Activated CD4-positive, alpha-beta memory T cell treated with anti-CD3 and anti-CD28 coated beads for 36 hours (primary cell): ENCODE measurements around the gene KRT39. TPM values are rescaled to one million over a fixed set of nuclear protein-coding genes. Genes with fewer than 3 reads are reported as not detected.

Source experiments
- CTCF ChIA-PET: fragments of 350-600 bp; sonication (Branson Sonifier 250); formaldehyde crosslinking; loops from one replicate; lab custom pipeline; 2021; ENCODE audit warnings: antibody characterized with exemption, inconsistent platforms; lab: Charles Lee
- POLR2A ChIA-PET: fragments of 350-600 bp; sonication (Branson Sonifier 250); formaldehyde crosslinking; loops from one replicate; lab custom pipeline; 2021; ENCODE audit warnings: antibody characterized with exemption; lab: Charles Lee
- DNase-seq: peaks from one replicate; pipeline ENCODE4 v3.0.0-alpha.2; 2020
- H3K27ac Mint-ChIP-seq: one replicate; pipeline ENCODE4 v1.8.0; 2021; ENCODE audit warnings: mixed read lengths
- H3K27me3 Mint-ChIP-seq: one replicate; pipeline ENCODE4 v1.8.0; 2021; ENCODE audit warnings: mixed read lengths
- H3K36me3 Mint-ChIP-seq: one replicate; pipeline ENCODE4 v1.8.0; 2021; ENCODE audit warnings: mixed read lengths
- H3K4me1 Mint-ChIP-seq: one replicate; pipeline ENCODE4 v1.8.0; 2021; ENCODE audit warnings: low read depth, mixed read lengths
- H3K4me3 Mint-ChIP-seq: one replicate; pipeline ENCODE4 v1.8.0; 2021; ENCODE audit warnings: mild to moderate bottlenecking, mixed read lengths
- H3K9me3 Mint-ChIP-seq: one replicate; pipeline ENCODE4 v1.8.0; 2021; ENCODE audit warnings: mixed read lengths
- intact Hi-C: fragments of 100-400 bp; cut with micrococcal nuclease; formaldehyde crosslinking; loops from one replicate; pipeline ENCODE4 v1.15.1; 2023
- total RNA-seq, 2 experiments: library from RNA; stranded (reverse); gene quantifications; one replicate each; pipeline ENCODE4 v1.2.3, GENCODE V29; 2021

Gene KRT39
- total RNA-seq, 2 experiments from 2014 or later, result not detected

DNA sequence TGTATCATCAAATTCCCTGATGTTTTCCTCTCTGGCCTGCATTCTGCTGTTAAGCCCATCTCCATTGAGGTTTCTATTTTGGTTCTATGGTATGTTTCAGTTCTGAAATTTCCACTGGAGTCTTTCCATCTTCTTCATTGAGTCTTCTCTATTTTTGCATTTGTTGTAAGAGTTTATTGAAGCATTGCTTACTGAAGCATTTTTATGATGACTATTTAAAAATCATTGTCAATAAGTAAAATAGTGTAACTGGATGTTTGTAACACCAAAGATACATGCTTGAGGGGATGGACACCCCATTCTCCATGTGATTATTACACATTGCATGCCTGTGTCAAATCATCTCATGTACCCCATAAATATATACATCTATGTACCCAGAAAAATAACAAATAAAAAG lies 8.8 kb upstream of the KRT39 start:
- intact Hi-C loops, result no loop called here
- no peak overlapping the region for H3K27ac Mint-ChIP-seq

DNA sequence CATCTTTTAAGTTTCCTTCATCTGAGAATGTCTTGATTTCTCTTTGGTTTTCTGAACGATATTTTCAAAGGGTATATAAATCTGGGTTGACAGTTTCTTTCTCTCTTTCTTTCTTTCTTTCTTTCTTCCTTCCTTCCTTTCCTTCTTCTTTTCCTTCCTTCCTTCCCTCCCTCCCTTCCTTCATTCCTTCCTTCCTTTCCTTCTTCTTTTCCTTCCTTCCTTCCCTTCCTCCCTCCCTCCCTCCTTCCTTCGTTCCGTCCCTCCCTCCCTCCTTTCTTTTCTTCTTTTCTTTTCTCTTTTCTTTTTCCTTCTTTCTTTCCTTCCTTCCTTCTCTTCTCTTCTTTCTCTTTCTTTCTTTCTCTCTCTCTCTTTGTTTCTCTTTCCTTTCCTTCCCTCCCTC lies 7.6 kb upstream of the KRT39 start:
- Mint-ChIP-seq H3K4me1 (no peaks in the 10 kb centered on the region), H3K4me3 (no peak overlapping the region), H3K36me3 (no peaks in the 10 kb centered on the region), H3K9me3 (no peaks in the 10 kb centered on the region), H3K27me3 (peaks cover 6% of the 10 kb centered on the region), H3K27ac (no peak overlapping the region)
- CTCF ChIA-PET, result no interaction called here
- DNase-seq, result no peak
- intact Hi-C loops, result no loop called here
- POLR2A ChIA-PET, result no interaction called here

More for the DNA sequence above, 8.8 kb upstream of the KRT39 start:
- H3K4me1 Mint-ChIP-seq, result no peaks in the 10 kb centered on the region
- CTCF ChIA-PET, result no interaction called here
- H3K27me3 Mint-ChIP-seq, result peaks cover 10% of the 10 kb centered on the region
- POLR2A ChIA-PET, result no interaction called here
- no peaks in the 10 kb centered on the region for H3K9me3 Mint-ChIP-seq
- no peak for DNase-seq
- no peaks in the 10 kb centered on the region for H3K36me3 Mint-ChIP-seq
- no peak overlapping the region for H3K4me3 Mint-ChIP-seq

DNA sequence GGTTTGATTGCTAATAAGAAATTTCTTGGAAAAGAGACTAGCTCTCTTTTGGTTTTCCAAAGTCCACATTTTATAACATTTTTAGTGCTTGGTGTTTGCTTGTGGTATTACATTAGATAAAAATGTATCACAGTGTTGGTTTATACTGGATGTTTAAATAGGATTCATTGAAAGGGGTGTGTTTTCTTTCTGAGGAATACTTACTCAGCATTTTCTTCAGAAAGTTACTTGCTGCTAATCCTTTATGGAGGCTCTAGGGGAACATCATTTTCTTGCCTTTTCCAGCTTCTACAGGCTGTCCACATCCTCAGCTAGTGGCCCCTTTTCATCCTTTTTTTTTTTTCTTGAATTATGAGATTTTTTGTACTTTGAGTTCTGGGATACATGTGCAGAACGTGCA lies 834 bp upstream of the KRT39 start:
- Mint-ChIP-seq H3K4me1 (no peaks in the 10 kb centered on the region), H3K27ac (no peak overlapping the region), H3K4me3 (no peak overlapping the region), H3K9me3 (no peaks in the 10 kb centered on the region), H3K36me3 (no peaks in the 10 kb centered on the region), H3K27me3 (peaks cover 18% of the 10 kb centered on the region)
- ChIA-PET CTCF (interaction anchor here (1.1 kb wide), 1 partner anchor 10 kb away, joined by 3 read pairs; no protein-coding TSS in a partner anchor), POLR2A (no interaction called here)
- no peak for DNase-seq
- intact Hi-C loops, result no loop called here

DNA sequence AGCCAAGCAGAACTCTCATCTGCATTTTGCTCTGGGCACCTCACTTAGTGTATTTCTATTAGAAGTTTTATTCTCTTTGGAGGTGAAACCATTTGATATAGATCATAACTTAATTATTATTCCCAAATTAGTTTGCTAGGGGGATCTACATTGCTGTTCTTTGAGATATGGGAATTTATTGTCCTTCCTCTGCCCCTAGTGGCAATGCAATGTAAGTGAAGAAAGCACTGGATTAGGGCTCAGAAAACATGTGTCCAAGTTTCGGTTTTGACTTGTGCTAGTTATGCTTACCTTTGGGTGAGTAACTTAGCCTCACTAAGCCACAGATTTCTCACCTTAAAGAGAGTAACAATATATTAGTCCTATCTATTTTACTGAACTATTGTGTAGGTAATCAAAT lies 2.9 kb downstream of the KRT39 start:
- Mint-ChIP-seq H3K9me3 (no peaks in the 10 kb centered on the region), H3K27ac (no peak overlapping the region), H3K4me3 (no peak overlapping the region), H3K36me3 (no peaks in the 10 kb centered on the region), H3K27me3 (peaks cover 20% of the 10 kb centered on the region), H3K4me1 (no peaks in the 10 kb centered on the region)
- no peak for DNase-seq
- intact Hi-C loops, result no loop called here
- CTCF ChIA-PET, result interaction anchor here (1.3 kb wide), 1 partner anchor 8 kb away, joined by 3 read pairs; no protein-coding TSS in a partner anchor
- POLR2A ChIA-PET, result no interaction called here

DNA sequence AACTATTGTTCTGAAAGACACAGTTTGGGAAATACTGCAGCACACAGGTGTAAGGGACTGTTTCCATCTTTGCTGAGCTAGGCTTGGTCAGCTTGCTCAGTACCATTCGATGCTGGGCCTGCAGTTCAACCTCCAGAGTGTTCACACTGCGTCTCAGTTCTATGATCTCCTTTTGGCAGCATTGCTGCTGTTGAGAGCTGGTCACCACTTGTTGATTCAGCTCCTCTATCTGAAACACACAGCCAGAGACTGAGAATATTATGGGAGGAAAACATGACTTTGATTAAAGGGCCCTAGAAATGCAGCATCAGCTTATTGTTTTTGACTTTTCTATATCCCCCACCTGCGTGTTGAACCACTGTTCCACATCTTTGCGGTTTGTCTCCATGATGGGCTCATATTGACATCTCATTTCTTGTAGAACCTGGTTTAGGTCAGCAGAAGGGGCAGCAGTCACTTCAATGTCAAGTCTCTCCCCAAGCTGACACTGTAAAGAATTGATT lies 4.6 kb downstream of the KRT39 start:
- Mint-ChIP-seq H3K27ac (no peak overlapping the region), H3K27me3 (peaks cover 14% of the 10 kb centered on the region), H3K9me3 (no peaks in the 10 kb centered on the region), H3K4me1 (no peaks in the 10 kb centered on the region), H3K36me3 (no peaks in the 10 kb centered on the region), H3K4me3 (no peak overlapping the region)
- intact Hi-C loops, result no loop called here
- no peak for DNase-seq
- CTCF ChIA-PET, result interaction anchor here (0.9 kb wide), 1 partner anchor 10 kb away, joined by 4 read pairs; no protein-coding TSS in a partner anchor
- POLR2A ChIA-PET, result no interaction called here

DNA sequence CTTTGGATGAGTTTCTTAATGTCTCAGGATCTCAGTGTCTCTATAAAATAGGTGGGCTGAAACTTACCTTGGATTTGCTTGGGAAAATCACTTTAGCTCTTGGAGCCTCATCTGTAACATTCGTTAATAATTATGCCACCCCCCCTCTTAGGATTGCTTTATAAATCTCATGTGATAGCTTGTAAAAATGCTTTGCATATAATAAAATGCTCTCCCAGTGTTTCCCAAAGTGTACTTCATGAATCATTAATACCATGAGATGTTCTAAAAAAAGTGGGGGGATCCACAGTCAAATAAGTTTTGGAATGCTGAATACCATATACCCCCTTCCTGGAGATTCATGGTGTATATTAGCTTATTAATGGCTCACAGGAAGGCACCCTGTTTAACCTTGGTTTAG lies 5.2 kb downstream of the KRT39 start:
- Mint-ChIP-seq H3K4me3 (no peak overlapping the region), H3K9me3 (no peaks in the 10 kb centered on the region), H3K27me3 (peaks cover 14% of the 10 kb centered on the region), H3K4me1 (no peaks in the 10 kb centered on the region), H3K27ac (no peak overlapping the region), H3K36me3 (no peaks in the 10 kb centered on the region)
- intact Hi-C loops, result no loop called here
- no peak for DNase-seq
- CTCF ChIA-PET, result interaction anchor here (0.6 to 0.9 kb wide), 2 partner anchors 11 to 23 kb away, joined by 3 to 4 read pairs; no protein-coding TSS in a partner anchor
- POLR2A ChIA-PET, result no interaction called here

DNA sequence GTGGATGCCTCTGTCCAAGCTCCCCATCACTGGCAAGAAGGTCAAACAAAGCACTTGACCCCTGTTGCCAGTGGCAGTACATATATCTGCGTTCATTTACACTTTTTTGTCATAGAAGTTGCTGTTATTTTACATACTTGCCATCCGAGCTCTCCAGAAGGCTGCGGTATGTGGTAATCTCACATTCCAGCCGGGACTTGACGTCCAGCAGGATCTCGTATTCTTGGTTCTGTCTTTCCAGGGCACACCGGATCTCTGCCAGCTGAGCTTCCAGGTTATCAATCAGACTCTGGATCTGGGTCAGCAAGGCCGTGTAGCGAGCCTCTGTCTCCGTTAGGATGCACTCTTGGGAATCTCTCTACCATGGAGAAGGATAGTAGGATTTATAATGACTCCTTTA lies 6.6 kb downstream of the KRT39 start:
- H3K27ac Mint-ChIP-seq, result no peak overlapping the region
- no peaks in the 10 kb centered on the region for H3K36me3 Mint-ChIP-seq
- peaks cover 8% of the 10 kb centered on the region for H3K27me3 Mint-ChIP-seq
- POLR2A ChIA-PET, result no interaction called here
- intact Hi-C loops, result no loop called here
- no peak for DNase-seq
- no peaks in the 10 kb centered on the region for H3K4me1 Mint-ChIP-seq
- H3K4me3 Mint-ChIP-seq, result no peak overlapping the region
- CTCF ChIA-PET, result no interaction called here
- H3K9me3 Mint-ChIP-seq, result no peaks in the 10 kb centered on the region

DNA sequence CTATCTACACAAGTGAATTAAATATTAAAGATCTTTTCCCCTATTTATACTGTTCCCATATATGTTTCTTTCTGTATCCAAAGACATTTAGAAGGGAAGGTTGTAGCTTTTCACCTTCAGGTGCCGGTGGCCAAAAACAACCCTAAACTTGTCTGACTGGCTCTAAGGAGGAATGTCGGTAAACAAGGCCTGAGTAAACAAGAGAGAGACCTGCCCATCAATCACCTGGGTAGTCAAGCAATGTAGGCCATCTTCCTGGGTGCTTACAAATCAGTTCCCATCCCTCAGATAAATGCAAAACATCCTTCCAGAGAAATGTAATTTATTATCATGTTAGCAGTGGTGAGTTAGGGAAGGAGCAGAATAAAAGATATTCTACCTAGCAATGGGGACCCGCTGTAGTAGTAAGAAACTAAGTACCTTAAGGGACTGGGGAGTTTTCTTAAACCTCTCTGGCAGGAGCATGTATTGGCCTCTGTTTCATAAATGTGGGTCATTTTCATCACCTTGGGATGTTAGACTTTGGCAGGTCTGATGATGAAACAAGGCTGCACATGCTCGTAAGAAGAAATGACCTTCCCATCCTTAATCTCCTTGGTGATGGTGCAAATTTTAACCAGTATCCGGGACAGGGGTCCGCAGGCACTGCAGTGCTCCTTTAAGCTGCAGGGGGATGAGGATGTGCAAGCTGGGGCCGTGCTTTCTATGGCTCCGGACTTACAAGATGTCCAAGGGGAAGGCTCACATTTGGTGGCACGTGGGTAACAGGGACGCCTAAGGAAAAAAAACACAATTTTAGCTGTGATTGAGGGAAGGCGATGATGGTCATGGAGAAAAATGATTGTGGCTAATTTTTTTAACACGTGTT lies 8.4 kb downstream of the KRT39 start:
- H3K9me3 Mint-ChIP-seq, result no peaks in the 10 kb centered on the region
- no peak for DNase-seq
- ChIA-PET CTCF (interaction anchor here (0.8 to 1.0 kb wide), 2 partner anchors 9 to 13 kb away, joined by 3 read pairs; partner anchors contain the start of gene KRT39), POLR2A (interaction anchor here (1.0 kb wide), 1 partner anchor 140 kb away, joined by 4 read pairs; no protein-coding TSS in a partner anchor)
- H3K36me3 Mint-ChIP-seq, result no peaks in the 10 kb centered on the region
- no peak overlapping the region for H3K4me3 Mint-ChIP-seq
- no peaks in the 10 kb centered on the region for H3K4me1 Mint-ChIP-seq
- intact Hi-C loops, result no loop called here
- peaks cover 6% of the 10 kb centered on the region for H3K27me3 Mint-ChIP-seq
- H3K27ac Mint-ChIP-seq, result no peak overlapping the region

DNA sequence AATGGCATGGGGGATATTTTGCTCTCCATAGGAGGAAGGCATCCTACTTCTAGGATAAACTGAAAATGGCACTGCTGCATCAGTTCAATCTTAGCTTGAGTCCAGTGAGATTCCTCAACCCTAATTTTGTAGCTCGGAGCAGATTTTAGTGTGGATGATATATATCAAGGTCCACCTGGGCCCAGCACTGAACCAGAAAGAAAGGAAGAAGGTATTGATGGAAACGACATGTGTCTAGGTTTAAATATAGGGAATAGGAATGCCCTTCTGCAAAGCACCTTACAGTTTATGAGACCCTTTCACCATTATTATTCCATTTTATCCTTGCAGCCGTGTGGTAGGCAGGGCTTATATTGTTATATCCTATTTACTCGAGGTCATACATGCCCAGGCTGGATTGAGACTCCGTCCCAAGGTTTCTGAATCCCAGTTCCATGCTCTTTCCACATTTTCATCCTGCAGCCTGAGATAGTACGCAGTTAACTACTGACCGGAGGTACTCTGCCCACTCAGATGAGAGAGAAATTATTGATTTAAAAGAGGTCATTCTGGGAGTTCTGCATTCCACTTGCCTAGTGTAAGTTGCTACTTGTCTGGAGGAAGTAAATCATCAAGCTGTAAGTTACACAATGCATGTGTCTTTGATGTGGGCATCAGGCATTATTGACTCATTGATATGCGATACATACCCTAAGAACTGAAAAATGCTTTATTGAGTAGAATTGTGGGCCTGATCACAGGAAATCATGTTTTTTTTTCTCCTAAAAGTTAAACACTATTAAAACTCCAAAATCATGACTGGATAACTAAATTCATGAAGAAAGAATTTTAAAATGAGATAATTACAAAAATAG lies 10.1 kb downstream of the KRT39 start:
- CTCF ChIA-PET, result interaction anchor here (0.5 to 0.6 kb wide), 3 partner anchors 9 to 444 kb away, joined by 3 read pairs; no protein-coding TSS in a partner anchor
- intact Hi-C loops, result no loop called here
- no peak for DNase-seq
- Mint-ChIP-seq H3K4me3 (no peak overlapping the region), H3K27me3 (peaks cover 5% of the 10 kb centered on the region), H3K27ac (no peak overlapping the region), H3K4me1 (no peaks in the 10 kb centered on the region), H3K36me3 (no peaks in the 10 kb centered on the region), H3K9me3 (no peaks in the 10 kb centered on the region)
- POLR2A ChIA-PET, result no interaction called here

DNA sequence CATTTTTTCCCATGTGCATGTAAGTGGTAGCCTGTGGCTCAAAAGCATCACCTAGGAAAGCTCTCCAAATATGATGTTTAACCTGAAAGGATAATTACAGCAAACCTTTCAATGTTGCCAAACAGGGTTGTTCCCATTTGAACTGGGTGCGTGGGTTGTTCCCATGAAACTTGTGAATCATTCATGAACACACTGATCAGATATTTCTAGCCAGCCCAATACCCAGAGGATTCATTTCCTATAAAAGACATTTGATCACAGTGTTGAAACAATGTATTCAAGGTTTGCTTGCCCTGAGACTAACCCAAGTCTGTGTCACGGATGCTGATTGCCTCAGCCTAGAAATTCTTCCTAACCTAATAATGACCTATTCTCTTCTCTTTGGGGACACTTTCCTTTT lies 12.9 kb downstream of the KRT39 start:
- intact Hi-C loops, result no loop called here
- Mint-ChIP-seq H3K4me3 (no peak overlapping the region), H3K27ac (no peak overlapping the region), H3K27me3 (peaks cover 21% of the 10 kb centered on the region), H3K4me1 (no peaks in the 10 kb centered on the region), H3K36me3 (no peaks in the 10 kb centered on the region), H3K9me3 (no peaks in the 10 kb centered on the region)
- DNase-seq, result peak; percentile 42
- ChIA-PET POLR2A (no interaction called here), CTCF (interaction anchor here (0.6 kb wide), 1 partner anchor 50 kb away, joined by 3 read pairs; no protein-coding TSS in a partner anchor)

DNA sequence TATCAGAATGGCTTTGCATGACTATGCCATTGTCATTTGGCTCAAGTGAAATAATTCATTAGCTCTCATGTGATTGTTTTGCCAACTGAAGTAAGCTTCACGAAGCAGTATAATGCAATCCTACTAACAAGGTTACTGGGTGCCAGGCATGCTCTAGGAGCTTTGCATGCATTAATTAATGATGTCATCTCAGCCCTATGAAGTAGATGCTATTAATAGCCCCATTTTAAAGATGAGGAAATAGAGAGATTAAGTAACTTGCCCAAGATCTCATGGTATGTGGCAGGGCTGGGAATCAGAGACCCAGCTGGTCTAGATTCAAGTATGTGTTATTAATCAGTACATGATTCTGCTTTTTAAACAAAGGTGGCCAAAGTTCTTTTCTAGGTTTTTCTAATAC lies 14.1 kb downstream of the KRT39 start:
- peaks cover 29% of the 10 kb centered on the region for H3K27me3 Mint-ChIP-seq
- no peak for DNase-seq

DNA sequence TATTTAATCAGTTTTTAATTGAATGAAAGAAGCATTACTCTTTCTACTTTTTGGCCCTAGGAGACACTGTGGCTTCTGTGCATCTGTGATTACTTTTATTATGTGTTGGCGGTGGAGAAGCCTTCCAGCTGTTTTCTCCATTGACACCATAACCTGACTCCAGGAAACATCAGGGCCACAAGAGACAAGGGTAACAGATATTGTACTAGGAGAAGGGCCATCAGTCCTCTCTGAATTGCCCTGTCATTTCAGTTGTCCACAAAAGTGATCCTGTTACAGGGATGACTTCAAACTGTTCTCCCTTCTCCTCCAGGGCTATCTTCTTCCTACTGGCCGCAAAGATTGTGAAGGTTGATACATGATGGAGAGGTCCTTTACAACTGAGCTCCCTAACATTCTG lies 14.6 kb downstream of the KRT39 start:
- Mint-ChIP-seq H3K27me3 (peaks cover 32% of the 10 kb centered on the region), H3K27ac (no peak overlapping the region), H3K36me3 (no peaks in the 10 kb centered on the region), H3K9me3 (no peaks in the 10 kb centered on the region), H3K4me1 (no peaks in the 10 kb centered on the region), H3K4me3 (no peak overlapping the region)
- ChIA-PET CTCF (no interaction called here), POLR2A (no interaction called here)
- intact Hi-C loops, result no loop called here
- DNase-seq, result no peak

More for the DNA sequence above, 14.1 kb downstream of the KRT39 start:
- ChIA-PET CTCF (interaction anchor here (0.6 kb wide), 1 partner anchor 191 kb away, joined by 3 read pairs; no protein-coding TSS in a partner anchor), POLR2A (no interaction called here)
- H3K27ac Mint-ChIP-seq, result no peak overlapping the region
- intact Hi-C loops, result no loop called here
- no peaks in the 10 kb centered on the region for H3K9me3 Mint-ChIP-seq
- H3K36me3 Mint-ChIP-seq, result no peaks in the 10 kb centered on the region
- no peaks in the 10 kb centered on the region for H3K4me1 Mint-ChIP-seq
- H3K4me3 Mint-ChIP-seq, result no peak overlapping the region
